Measurements from ENCODE around the gene TNS3. TPM values are rescaled to one million over a fixed set of nuclear protein-coding genes. Genes with fewer than 3 reads are reported as not detected.

The TNS3 gene
- total and polyA plus RNA-seq, 9 of the 15 experiments (the other 6 are each of a cell fraction or from before 2014, with no cell fraction given), result 0.20 TPM; not detected in 8

GRCh38 chr7:47428052-47428767 is 153.7 kb downstream of the TNS3 start:
- Histone ChIP-seq H2AFZ (ENCODE audit: low read depth, low read length) (no peak overlapping the region), H3K4me2 (ENCODE audit: insufficient read depth, low read length) (no peak overlapping the region), H3K4me1 (replicated peaks in 1 of 2; ENCODE audit: control insufficient read depth in 2 of 2, insufficient read depth in 2 of 2, low read length in 2 of 2) (no peaks in the 10 kb centered on the region), H3K9ac (ENCODE audit: insufficient read depth in 1 of 2, low read depth in 2 of 2, low read length in 2 of 2) (no peak overlapping the region), H3K9me1 (ENCODE audit: control insufficient read depth, insufficient read depth, low read length) (no peaks in the 10 kb centered on the region), H3K27me3 (ENCODE audit: control insufficient read depth in 2 of 2, insufficient read depth in 2 of 2, low read length in 2 of 2) (peaks cover 3 to 23% of the 10 kb centered on the region in 2 experiments; a peak in 3 of 5 replicates), H3K27ac (ENCODE audit: extremely low read depth, low read depth, low read length) (no peak overlapping the region), H3K9me3 (replicated peaks; ENCODE audit: control insufficient read depth, insufficient read depth, low read depth, low read length) (no peaks in the 10 kb centered on the region), H3K4me3 (no peak overlapping the region), H3K79me2 (ENCODE audit: control insufficient read depth, insufficient read depth, low read length) (no peaks in the 10 kb centered on the region), H3K36me3 (ENCODE audit: control insufficient read depth, insufficient read depth, low read length) (no peaks in the 10 kb centered on the region), H4K20me1 (replicated peaks; ENCODE audit: control insufficient read depth, insufficient read depth, low read length) (no peaks in the 10 kb centered on the region)
- intact Hi-C loops (cut with micrococcal nuclease), result no loop called here
- in situ Hi-C loops (cut with MboI), result no loop called here
- ChIA-PET POLR2A (no interaction called here), CTCF (ENCODE audit: low intra/inter-chr PET ratio) (no interaction called here)
- TF ChIP-seq HBP1 (CRISPR knock-in tag; IDR thresholded peaks at IDR 0.05) (no peak), RBM34 (IDR thresholded peaks at IDR 0.05; ENCODE audit: borderline replicate concordance, insufficient read depth, low read length) (no peak), BRF1 (IDR thresholded peaks at IDR 0.05; ENCODE audit: borderline replicate concordance, extremely low read depth, insufficient read length) (no peak), ZNF785 (CRISPR knock-in tag; IDR thresholded peaks at IDR 0.05) (no peak), ZNF518B (CRISPR knock-in tag; IDR thresholded peaks at IDR 0.05) (no peak), SOX6 (IDR thresholded peaks at IDR 0.05) (no peak), PHB2 (IDR thresholded peaks at IDR 0.05; ENCODE audit: low read depth) (no peak), RAD21 (CRISPR knock-in tag; conservative IDR thresholded peaks at IDR 0.05 in 1 of 2, IDR thresholded peaks at IDR 0.05 in 1 of 2) (no peak), SAFB2 (IDR thresholded peaks at IDR 0.05; ENCODE audit: borderline replicate concordance, low read depth, low read length, severe bottlenecking) (no peak), MTA2 (IDR thresholded peaks at IDR 0.05; ENCODE audit: low read depth) (no peak), MAFK (IDR thresholded peaks at IDR 0.05; ENCODE audit: low read length) (no peak), ELF2 (CRISPR knock-in tag; IDR thresholded peaks at IDR 0.05) (no peak), SMARCC2 (IDR thresholded peaks at IDR 0.05; ENCODE audit: low read depth) (no peak), MITF (IDR thresholded peaks at IDR 0.05) (no peak)
- no peak for DNase-seq (ENCODE audit: extremely low read depth in 1 of 4, low spot score in 3 of 4)
- no peak for ATAC-seq
- no peak for FAIRE-seq
- no TSS peak for BruUV-seq (replicated peaks)
- WGBS (ENCODE audit: insufficient coverage, low coverage, missing lambda C conversion rate), result 1% methylated on average over 12 of the region's 12 CpGs
